Measurements from ENCODE around the gene VAT1. TPM values are rescaled to one million over a fixed set of nuclear protein-coding genes. Genes with fewer than 3 reads are reported as not detected.
"Not testable (repeated sequence)": the region's sequence is repeated elsewhere in the genome, so short reads cannot be mapped to it uniquely, and the experiment has no call there.

VAT1 gene
- total and polyA plus RNA-seq, 9 of the 15 experiments (the other 6 are each of a cell fraction or from before 2014, with no cell fraction given) = 29.4 to 153 (median 66.7) TPM

DNA sequence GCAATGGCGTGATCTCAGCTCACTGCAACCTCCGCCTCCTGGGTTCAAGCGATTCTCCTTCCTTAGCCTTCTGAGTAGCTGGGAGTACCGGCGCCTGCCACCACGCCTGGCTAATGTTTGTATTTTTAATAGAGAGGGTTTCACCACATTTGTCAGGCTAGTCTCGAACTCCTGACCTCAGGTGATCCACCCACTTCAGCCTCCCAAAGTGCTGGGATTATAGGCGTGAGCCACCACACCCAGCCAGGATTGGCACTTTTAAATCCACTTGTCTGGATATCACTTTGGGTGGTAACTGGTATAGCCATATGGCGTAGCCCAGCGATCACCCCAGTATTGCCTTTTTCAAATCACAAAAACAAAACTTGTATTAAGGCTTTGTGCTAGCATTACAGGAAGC lies 28.3 kb downstream of the VAT1 start:
- DNase-seq (ENCODE audit: extremely low read depth in 1 of 4, low spot score in 3 of 4); H3K4me1 ChIP-seq (replicated peaks in 1 of 2; ENCODE audit: control insufficient read depth in 2 of 2, insufficient read depth in 2 of 2, low read length in 2 of 2); POLR2A ChIA-PET; in situ Hi-C loops (cut with MboI); H3K9ac ChIP-seq (ENCODE audit: insufficient read depth in 1 of 2, low read depth in 2 of 2, low read length in 2 of 2); FAIRE-seq; H3K27ac ChIP-seq (ENCODE audit: extremely low read depth, low read depth, low read length); H3K9me1 ChIP-seq (ENCODE audit: control insufficient read depth, insufficient read depth, low read length); ATAC-seq; H4K20me1 ChIP-seq (replicated peaks; ENCODE audit: control insufficient read depth, insufficient read depth, low read length); H2AFZ ChIP-seq (ENCODE audit: low read depth, low read length); BruUV-seq (replicated peaks); H3K27me3 ChIP-seq (ENCODE audit: control insufficient read depth in 2 of 2, insufficient read depth in 2 of 2, low read length in 2 of 2); CTCF ChIA-PET (ENCODE audit: low intra/inter-chr PET ratio); H3K9me3 ChIP-seq (replicated peaks; ENCODE audit: control insufficient read depth, insufficient read depth, low read depth, low read length); intact Hi-C loops (cut with micrococcal nuclease); H3K4me2 ChIP-seq (ENCODE audit: insufficient read depth, low read length); H3K79me2 ChIP-seq (ENCODE audit: control insufficient read depth, insufficient read depth, low read length); H3K4me3 ChIP-seq: not testable (repeated sequence)
- H3K36me3 ChIP-seq (ENCODE audit: control insufficient read depth, insufficient read depth, low read length) = peaks cover 57% of the 10 kb centered on the region
- WGBS (ENCODE audit: insufficient coverage, low coverage, missing lambda C conversion rate) = 78% methylated on average over 8 of the region's 10 CpGs

GRCh38 chr17:42992872-42993271 lies 29.3 kb downstream of the VAT1 start:
- H3K27me3 ChIP-seq (ENCODE audit: control insufficient read depth in 2 of 2, insufficient read depth in 2 of 2, low read length in 2 of 2) = no peaks in the 10 kb centered on the region
- H3K4me2 ChIP-seq (ENCODE audit: insufficient read depth, low read length) = no peak overlapping the region
- ATAC-seq (no peak), FAIRE-seq (no peak), DNase-seq (ENCODE audit: extremely low read depth in 1 of 4, low spot score in 3 of 4) (no peak)
- H3K79me2 ChIP-seq (ENCODE audit: control insufficient read depth, insufficient read depth, low read length) = no peaks in the 10 kb centered on the region
- H3K36me3 ChIP-seq (ENCODE audit: control insufficient read depth, insufficient read depth, low read length) = peaks cover 63% of the 10 kb centered on the region
- WGBS (ENCODE audit: insufficient coverage, low coverage, missing lambda C conversion rate) = 55% methylated on average over 5 of the region's 5 CpGs
- no peaks in the 10 kb centered on the region for H3K9me1 ChIP-seq (ENCODE audit: control insufficient read depth, insufficient read depth, low read length)
- no peaks in the 10 kb centered on the region for H3K9me3 ChIP-seq (replicated peaks; ENCODE audit: control insufficient read depth, insufficient read depth, low read depth, low read length)
- H3K9ac ChIP-seq (ENCODE audit: insufficient read depth in 1 of 2, low read depth in 2 of 2, low read length in 2 of 2) = no peak overlapping the region
- TSS peak; percentile 21 for BruUV-seq (replicated peaks)
- ChIA-PET POLR2A (interaction anchor here (0.6 to 2.2 kb wide), 5 partner anchors 7 to 323 kb away, joined by 3 to 6 read pairs (median 3); no protein-coding TSS in a partner anchor), CTCF (ENCODE audit: low intra/inter-chr PET ratio) (no interaction called here)
- peaks cover 0 to 8% of the 10 kb centered on the region in 2 experiments; a peak in 2 of 5 replicates for H3K4me1 ChIP-seq (replicated peaks in 1 of 2; ENCODE audit: control insufficient read depth in 2 of 2, insufficient read depth in 2 of 2, low read length in 2 of 2)
- in situ Hi-C loops (cut with MboI) (no loop called here), intact Hi-C loops (cut with micrococcal nuclease) (no loop called here)
- no peak overlapping the region for H3K4me3 ChIP-seq
- no peak overlapping the region for H2AFZ ChIP-seq (ENCODE audit: low read depth, low read length)
- no peaks in the 10 kb centered on the region for H4K20me1 ChIP-seq (replicated peaks; ENCODE audit: control insufficient read depth, insufficient read depth, low read length)
- H3K27ac ChIP-seq (ENCODE audit: extremely low read depth, low read depth, low read length) = no peak overlapping the region
- TF ChIP-seq ARNT (IDR thresholded peaks at IDR 0.05) (no peak), HIVEP1 (CRISPR knock-in tag; IDR thresholded peaks at IDR 0.05) (no peak), BCLAF1 (IDR thresholded peaks at IDR 0.05; ENCODE audit: borderline replicate concordance in 1 of 2, control insufficient read depth in 1 of 2, low read depth in 2 of 2, low read length in 1 of 2) (no peak), ATF2 (CRISPR knock-in tag; IDR thresholded peaks at IDR 0.05) (no peak), ETV6 (IDR thresholded peaks at IDR 0.05; ENCODE audit: borderline replicate concordance in 1 of 2, low read depth in 2 of 2, low read length in 1 of 2) (no peak), ETV6 (CRISPR knock-in tag; IDR thresholded peaks at IDR 0.05; ENCODE audit: borderline replicate concordance) (no peak), STAG1 (CRISPR knock-in tag; IDR thresholded peaks at IDR 0.05; ENCODE audit: borderline replicate concordance) (no peak), ZNF583 (CRISPR knock-in tag; IDR thresholded peaks at IDR 0.05) (no peak), THRA (IDR thresholded peaks at IDR 0.05) (no peak), BCL6 (CRISPR knock-in tag; IDR thresholded peaks at IDR 0.05) (no peak), ZNF212 (CRISPR knock-in tag; IDR thresholded peaks at IDR 0.05) (no peak)

Measured in K562 (cell line).